ENCODE measurements around the gene IQCH. TPM values are rescaled to one million over a fixed set of nuclear protein-coding genes. Genes with fewer than 3 reads are reported as not detected.

IQCH gene
- polyA plus RNA-seq, 2 of the 4 experiments (the other 2 are of a cell fraction): 1.5 to 3.8 TPM

- FAIRE-seq (peak; percentile 78), DNase-seq (ENCODE audit: low read depth in 1 of 2, low spot score in 1 of 2) (no peak), ATAC-seq (no peak)
- ChIA-PET POLR2A (no interaction called here), CTCF (interaction anchor here (0.6 to 2.0 kb wide), 4 partner anchors 22 to 600 kb away, joined by 3 to 5 read pairs (median 4); no protein-coding TSS in a partner anchor)
- 66% methylated on average over 1 of the region's 1 CpG for WGBS (ENCODE audit: missing lambda C conversion rate)
- H3K4me2 ChIP-seq: no peak overlapping the region
- H3K27ac ChIP-seq: no peak overlapping the region
- no peaks in the 10 kb centered on the region for H3K4me1 ChIP-seq
- H3K4me3 ChIP-seq: no peak overlapping the region
- H3K9me3 ChIP-seq: peaks cover 16% of the 10 kb centered on the region
- TF ChIP-seq MAFK (IDR thresholded peaks at IDR 0.05; ENCODE audit: partially characterized antibody): peak; percentile 47
- TF ChIP-seq BHLHE40 (IDR thresholded peaks at IDR 0.05; ENCODE audit: low read depth, low read length): no peak
Observed at GRCh38 chr15:67350042-67350441, 95.5 kb downstream of the IQCH start.

DNA sequence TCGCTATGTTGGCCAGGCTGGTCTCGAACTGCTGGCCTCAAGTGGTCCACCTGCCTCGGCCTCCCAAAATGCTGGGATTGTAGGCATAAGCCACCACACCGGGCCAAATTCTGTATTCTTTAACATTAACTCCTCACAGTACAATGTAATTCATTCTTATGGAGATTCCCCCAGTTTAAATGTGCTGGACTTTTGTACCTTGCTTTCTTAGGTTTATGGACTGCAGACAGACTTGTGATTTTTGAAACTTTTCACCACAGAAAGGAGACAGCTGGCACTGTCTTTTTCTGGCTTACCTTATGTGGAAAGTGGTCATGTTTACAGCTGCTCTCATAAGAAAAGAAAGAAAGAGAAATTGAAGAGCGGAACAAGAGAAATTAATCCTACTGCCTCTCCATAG, 103.8 kb downstream of the IQCH start:
- ChIA-PET CTCF (interaction anchor here (1.3 to 2.7 kb wide), 2 partner anchors 412 to 448 kb away, joined by 3 to 9 read pairs; no protein-coding TSS in a partner anchor), POLR2A (no interaction called here)
- Histone ChIP-seq H3K27ac (no peak overlapping the region), H3K4me3 (no peak overlapping the region), H3K4me2 (no peak overlapping the region), H3K4me1 (peaks cover 9% of the 10 kb centered on the region; the same call in 1 of the 3 replicates), H3K9me3 (peaks cover under 1% of the 10 kb centered on the region; the same call in 2 of the 3 replicates)
- 82% methylated on average over 5 of the region's 5 CpGs for WGBS (ENCODE audit: missing lambda C conversion rate)
- no peak for DNase-seq (ENCODE audit: low read depth in 1 of 2, low spot score in 1 of 2)
- no peak for TF ChIP-seq CBX2 (IDR thresholded peaks at IDR 0.05; ENCODE audit: borderline replicate concordance, low read depth)
- TF ChIP-seq CEBPB (IDR thresholded peaks at IDR 0.05): no peak
- no peak for TF ChIP-seq CBX8 (IDR thresholded peaks at IDR 0.05)
- TF ChIP-seq ZFP36 (IDR thresholded peaks at IDR 0.05; ENCODE audit: borderline replicate concordance, partially characterized antibody): no peak
- no peak for TF ChIP-seq ZSCAN20 (CRISPR knock-in tag; IDR thresholded peaks at IDR 0.05)
- TF ChIP-seq PHF8 (IDR thresholded peaks at IDR 0.05; ENCODE audit: borderline replicate concordance, low read depth): no peak
- no peak for TF ChIP-seq HOXB13 (CRISPR knock-in tag; IDR thresholded peaks at IDR 0.05; ENCODE audit: low read depth)
- no peak for TF ChIP-seq ESRRA (IDR thresholded peaks at IDR 0.05; ENCODE audit: borderline replicate concordance, low read length)
- TF ChIP-seq NFE2L2 (conservative IDR thresholded peaks at IDR 0.05; ENCODE audit: low read length): no peak
- no peak for TF ChIP-seq RAD21 (conservative IDR thresholded peaks at IDR 0.05 in 1 of 2, IDR thresholded peaks at IDR 0.05 in 1 of 2)
- TF ChIP-seq USF2 (IDR thresholded peaks at IDR 0.05): no peak
- no peak for FAIRE-seq
- no peak for ATAC-seq

GRCh38 chr15:67358812-67359211, 104.2 kb downstream of the IQCH start:
- TF ChIP-seq USF2 (IDR thresholded peaks at IDR 0.05) (0 out of 2 replicates have a peak, but pooled peaks have one; percentile 9), EHF (CRISPR knock-in tag; IDR thresholded peaks at IDR 0.05) (no peak)
- DNase-seq (ENCODE audit: low read depth in 1 of 2, low spot score in 1 of 2) (no peak), FAIRE-seq (no peak), ATAC-seq (no peak)
- Histone ChIP-seq H3K4me2 (no peak overlapping the region), H3K27ac (no peak overlapping the region), H3K4me3 (no peak overlapping the region), H3K4me1 (peaks cover 9% of the 10 kb centered on the region; the same call in 1 of the 3 replicates), H3K9me3 (no peaks in the 10 kb centered on the region)
- POLR2A ChIA-PET: no interaction called here
- CTCF ChIA-PET: interaction anchor here (1.3 kb wide), 1 partner anchor 448 kb away, joined by 3 read pairs; no protein-coding TSS in a partner anchor
- 80% methylated on average over 3 of the region's 3 CpGs for WGBS (ENCODE audit: missing lambda C conversion rate)

DNA sequence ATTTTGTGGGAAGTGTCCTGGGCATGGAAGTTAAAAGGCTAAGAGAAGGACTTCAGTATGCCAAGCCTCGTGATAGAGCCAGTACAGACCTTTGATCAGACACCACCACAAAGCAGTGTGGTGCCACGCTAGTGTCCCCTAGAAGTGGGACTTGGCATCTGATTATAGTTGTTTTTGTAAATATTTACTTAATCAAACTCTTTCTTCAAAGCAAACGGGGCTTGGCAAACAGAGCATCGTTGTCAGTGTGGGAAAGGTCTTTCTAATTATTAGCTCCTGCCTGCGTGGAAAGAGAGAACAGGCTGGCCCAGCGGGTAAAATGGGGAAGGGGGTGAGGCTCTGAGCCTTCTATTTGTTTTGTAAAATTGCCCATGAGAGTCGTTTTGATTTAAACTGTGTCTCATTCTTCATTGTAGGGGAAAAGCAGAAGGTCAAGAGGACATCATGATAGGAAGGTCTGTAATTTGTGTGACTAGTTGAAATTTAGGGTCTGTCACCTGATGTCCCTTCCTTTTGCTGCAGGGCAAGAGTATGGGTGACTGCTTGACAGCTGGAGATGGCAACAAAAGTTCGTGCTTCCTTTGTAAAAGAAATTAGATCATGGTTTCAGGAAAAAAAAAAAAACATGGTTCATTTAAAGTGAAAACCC, 105.0 kb downstream of the IQCH start:
- Histone ChIP-seq H3K4me3 (no peak overlapping the region), H3K4me1 (peaks cover 9% of the 10 kb centered on the region; the same call in 1 of the 3 replicates), H3K27ac (no peak overlapping the region), H3K9me3 (no peaks in the 10 kb centered on the region), H3K4me2 (peak overlapping the region; percentile 5; the same call in 1 of the 3 replicates)
- DNase-seq (ENCODE audit: low read depth in 1 of 2, low spot score in 1 of 2) (no peak), ATAC-seq (no peak), FAIRE-seq (no peak)
- ChIA-PET POLR2A (no interaction called here), CTCF (interaction anchor here (0.7 to 1.3 kb wide), 2 partner anchors 35 to 449 kb away, joined by 3 read pairs; no protein-coding TSS in a partner anchor)
- TF ChIP-seq HOXB13 (CRISPR knock-in tag; IDR thresholded peaks at IDR 0.05; ENCODE audit: low read depth) (no peak), RCOR1 (IDR thresholded peaks at IDR 0.05; ENCODE audit: low read depth, low read length) (no peak), SREBF2 (IDR thresholded peaks at IDR 0.05) (no peak), BHLHE40 (IDR thresholded peaks at IDR 0.05; ENCODE audit: low read depth, low read length) (no peak), TP53 (CRISPR knock-in tag; IDR thresholded peaks at IDR 0.05) (no peak), NPAS2 (CRISPR knock-in tag; IDR thresholded peaks at IDR 0.05; ENCODE audit: borderline replicate concordance) (no peak), CHD2 (IDR thresholded peaks at IDR 0.05; ENCODE audit: low read length, partially characterized antibody) (no peak), ELK1 (IDR thresholded peaks at IDR 0.05; ENCODE audit: low read depth, low read length) (no peak)
- WGBS (ENCODE audit: missing lambda C conversion rate): 37% methylated on average over 8 of the region's 8 CpGs

Measured in A549 (cell line).